Activated B cell treated with CpG ODN at 0.5 μM for 24 hours (primary cell): ENCODE data around the gene OTOP2. TPM values are rescaled to one million over a fixed set of nuclear protein-coding genes. Genes with fewer than 3 reads are reported as not detected.

Source experiments
- ATAC-seq: fragments of 200-7000 bp; cut with Tn5 transposase; one replicate; pipeline ENCODE4 v1.10.0; 2021; ENCODE audit warnings: low read depth, mild to moderate bottlenecking, moderate library complexity
- CTCF ChIA-PET: fragments of 350-600 bp; sonication (Branson Sonifier 250); formaldehyde crosslinking; loops from one replicate; lab custom pipeline; 2021; ENCODE audit warnings: antibody characterized with exemption; lab: Charles Lee
- POLR2A ChIA-PET: fragments of 350-600 bp; sonication (Branson Sonifier 250); formaldehyde crosslinking; loops from one replicate; lab custom pipeline; 2021; ENCODE audit warnings: antibody characterized with exemption; lab: Charles Lee
- DNase-seq: peaks from one replicate; pipeline ENCODE4 v3.0.0; 2022
- H3K27ac Mint-ChIP-seq: one replicate; pipeline ENCODE4 v1.8.0; 2020; ENCODE audit warnings: mixed read lengths
- H3K27me3 Mint-ChIP-seq: one replicate; pipeline ENCODE4 v1.8.0; 2021; ENCODE audit warnings: mixed read lengths
- H3K36me3 Mint-ChIP-seq: one replicate; pipeline ENCODE4 v1.8.0; 2021; ENCODE audit warnings: low read depth, mixed read lengths
- H3K4me1 Mint-ChIP-seq: one replicate; pipeline ENCODE4 v1.8.0; 2021; ENCODE audit warnings: mixed read lengths
- H3K4me3 Mint-ChIP-seq: one replicate; pipeline ENCODE4 v1.8.0; 2020; ENCODE audit warnings: mild to moderate bottlenecking, mixed read lengths
- H3K9me3 Mint-ChIP-seq: one replicate; pipeline ENCODE4 v1.8.0; 2020; ENCODE audit warnings: mixed read lengths
- intact Hi-C: fragments of 100-400 bp; cut with micrococcal nuclease; formaldehyde crosslinking; loops from one replicate; pipeline ENCODE4 v1.15.1; 2024
- total RNA-seq: library from RNA; stranded (reverse); gene quantifications from 2 replicates; pipeline ENCODE4 v1.2.3, GENCODE V29; 2022
- TF ChIP-seq, protein P1 (sequence below): fragments of 200-600 bp; IDR thresholded peaks from one replicate; pipeline ENCODE4 v1.8.0; 2022; ENCODE audit warnings: antibody characterized with exemption, mild to moderate bottlenecking

OTOP2 gene
- total RNA-seq, 1 donor from 2014 or later: not detected

DNA sequence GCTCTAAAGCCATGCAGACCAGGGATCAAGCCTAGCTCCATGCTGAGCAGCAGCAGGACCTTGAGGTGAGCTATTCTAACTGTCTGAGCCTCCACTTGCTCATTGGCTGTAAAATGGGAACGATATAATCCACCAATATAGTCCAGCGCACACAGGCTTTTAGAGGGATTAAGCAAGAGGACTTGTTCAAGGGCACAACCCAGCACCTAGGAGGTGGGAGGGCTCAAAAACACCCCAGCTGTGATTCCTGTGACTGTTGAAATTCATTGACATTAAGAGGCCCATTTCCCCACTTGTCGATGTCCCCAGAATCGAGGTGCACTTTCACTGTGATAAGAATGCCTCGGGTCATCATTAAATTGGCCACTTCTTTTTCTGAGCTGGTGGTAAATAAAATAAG is 5.2 kb upstream of the OTOP2 start:
- DNase-seq: no peak
- intact Hi-C loops: no loop called here
- POLR2A ChIA-PET: no interaction called here
- Mint-ChIP-seq H3K36me3 (no peaks in the 10 kb centered on the region), H3K9me3 (peaks cover 2% of the 10 kb centered on the region), H3K4me1 (peaks cover 10% of the 10 kb centered on the region), H3K27ac (no peak overlapping the region), H3K27me3 (peaks cover 45% of the 10 kb centered on the region), H3K4me3 (no peak overlapping the region)
- TF ChIP-seq, protein P1, sequence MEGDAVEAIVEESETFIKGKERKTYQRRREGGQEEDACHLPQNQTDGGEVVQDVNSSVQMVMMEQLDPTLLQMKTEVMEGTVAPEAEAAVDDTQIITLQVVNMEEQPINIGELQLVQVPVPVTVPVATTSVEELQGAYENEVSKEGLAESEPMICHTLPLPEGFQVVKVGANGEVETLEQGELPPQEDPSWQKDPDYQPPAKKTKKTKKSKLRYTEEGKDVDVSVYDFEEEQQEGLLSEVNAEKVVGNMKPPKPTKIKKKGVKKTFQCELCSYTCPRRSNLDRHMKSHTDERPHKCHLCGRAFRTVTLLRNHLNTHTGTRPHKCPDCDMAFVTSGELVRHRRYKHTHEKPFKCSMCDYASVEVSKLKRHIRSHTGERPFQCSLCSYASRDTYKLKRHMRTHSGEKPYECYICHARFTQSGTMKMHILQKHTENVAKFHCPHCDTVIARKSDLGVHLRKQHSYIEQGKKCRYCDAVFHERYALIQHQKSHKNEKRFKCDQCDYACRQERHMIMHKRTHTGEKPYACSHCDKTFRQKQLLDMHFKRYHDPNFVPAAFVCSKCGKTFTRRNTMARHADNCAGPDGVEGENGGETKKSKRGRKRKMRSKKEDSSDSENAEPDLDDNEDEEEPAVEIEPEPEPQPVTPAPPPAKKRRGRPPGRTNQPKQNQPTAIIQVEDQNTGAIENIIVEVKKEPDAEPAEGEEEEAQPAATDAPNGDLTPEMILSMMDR: no peak
- no peak for ATAC-seq
- CTCF ChIA-PET: no interaction called here

DNA sequence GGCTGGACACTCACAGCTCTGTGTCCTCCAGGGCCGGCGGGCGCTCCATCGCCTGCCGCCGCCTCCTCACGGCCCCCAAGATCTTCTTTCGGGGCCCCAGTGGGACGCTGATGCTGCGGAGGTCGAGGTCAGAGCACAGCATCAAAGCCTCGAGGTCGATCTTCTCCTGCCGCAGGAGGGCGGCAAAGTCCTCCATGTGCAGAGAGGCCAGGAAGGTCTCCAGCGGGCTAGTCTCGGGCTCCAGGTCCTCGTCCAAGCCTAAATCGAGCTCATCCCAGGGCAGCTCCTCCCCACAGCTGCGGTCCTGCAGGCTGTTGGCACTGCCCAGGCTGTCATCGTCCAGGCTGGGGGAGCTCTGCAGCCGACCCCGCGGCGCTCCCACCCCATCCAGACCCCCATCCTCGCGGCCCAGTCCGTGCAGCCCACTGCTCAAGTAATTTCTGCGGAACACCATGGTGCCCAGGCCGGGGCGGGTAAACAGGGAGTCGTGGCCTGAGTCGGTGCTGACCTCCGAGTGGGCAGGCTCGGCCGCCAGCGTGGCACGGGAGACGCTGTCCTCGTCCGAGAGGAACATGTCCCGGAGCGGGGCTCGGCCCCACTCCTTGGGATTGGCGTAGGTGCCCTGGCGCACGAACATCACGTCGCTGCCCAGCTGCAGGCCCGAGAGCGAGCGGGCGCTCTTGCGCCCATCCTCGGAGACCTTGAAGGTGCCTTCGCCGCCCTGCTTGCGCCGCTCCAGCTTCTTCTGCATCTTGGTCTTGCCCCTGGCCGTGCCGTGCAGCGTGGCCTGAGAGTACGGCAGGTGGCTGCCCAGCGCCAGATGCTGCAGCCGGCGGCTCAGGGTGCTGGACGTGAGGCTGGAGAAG is 4.4 kb upstream of the OTOP2 start:
- intact Hi-C loops: loop anchor here (5.0 kb wide), 1 partner anchor 288 kb away; the partner anchor contains the start of gene NUP85
- Mint-ChIP-seq H3K36me3 (no peaks in the 10 kb centered on the region), H3K27ac (no peak overlapping the region), H3K4me1 (peaks cover 14% of the 10 kb centered on the region), H3K4me3 (no peak overlapping the region), H3K9me3 (no peaks in the 10 kb centered on the region), H3K27me3 (peaks cover 43% of the 10 kb centered on the region)
- ATAC-seq (no peak), DNase-seq (no peak)
- CTCF ChIA-PET: no interaction called here
- POLR2A ChIA-PET: no interaction called here
- TF ChIP-seq, protein P1: no peak

DNA sequence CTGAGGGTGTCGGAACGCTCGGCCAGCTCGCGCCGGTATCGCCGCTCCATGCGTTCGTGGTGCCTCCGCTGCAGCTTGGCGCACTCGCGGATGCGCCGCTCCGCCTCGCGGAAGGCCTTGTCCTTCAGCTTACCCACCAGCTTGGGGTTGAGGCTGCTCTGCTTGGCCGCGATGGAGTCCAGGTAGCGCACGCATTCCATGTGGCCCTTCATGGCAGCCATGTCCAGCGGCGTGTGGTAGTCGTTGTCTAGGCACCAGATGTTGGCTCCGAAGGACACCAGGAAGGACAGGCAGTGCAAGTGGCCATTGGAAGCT is 3.8 kb upstream of the OTOP2 start:
- CTCF ChIA-PET: no interaction called here

DNA sequence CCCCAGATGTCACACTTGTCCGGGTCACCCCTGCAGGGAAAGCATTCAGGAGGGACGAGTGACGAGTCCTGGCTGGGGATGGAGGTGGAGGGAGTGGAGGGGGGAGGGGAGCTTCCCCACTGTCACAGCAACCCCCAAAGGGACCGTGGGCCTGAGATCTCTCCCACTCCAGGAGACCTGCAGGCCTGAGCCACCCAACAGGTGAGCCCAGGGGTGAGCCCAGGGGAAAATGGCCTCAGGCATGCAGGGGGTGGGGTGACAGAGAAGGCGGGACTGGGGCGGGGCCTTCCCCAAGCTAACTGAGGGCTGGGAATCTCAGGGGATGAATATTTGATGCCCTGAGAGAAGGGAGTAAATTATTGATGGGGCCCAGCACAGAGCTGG is 3.4 kb upstream of the OTOP2 start:
- CTCF ChIA-PET: no interaction called here
- H3K27ac Mint-ChIP-seq: peak overlapping the region; percentile 35

More for the DNA sequence above, 3.8 kb upstream of the OTOP2 start:
- intact Hi-C loops: loop anchor here (5.0 kb wide), 1 partner anchor 287 kb away; the partner anchor contains the start of gene NUP85
- ATAC-seq (no peak), DNase-seq (no peak)
- H3K9me3 Mint-ChIP-seq: no peaks in the 10 kb centered on the region
- no peak overlapping the region for H3K27ac Mint-ChIP-seq
- TF ChIP-seq, protein P1: no peak
- POLR2A ChIA-PET: no interaction called here
- H3K4me1 Mint-ChIP-seq: peaks cover 19% of the 10 kb centered on the region
- H3K27me3 Mint-ChIP-seq: peaks cover 49% of the 10 kb centered on the region
- no peak overlapping the region for H3K4me3 Mint-ChIP-seq
- H3K36me3 Mint-ChIP-seq: no peaks in the 10 kb centered on the region

More for the DNA sequence above, 3.4 kb upstream of the OTOP2 start:
- ATAC-seq (no peak), DNase-seq (no peak)
- no peaks in the 10 kb centered on the region for H3K36me3 Mint-ChIP-seq
- peaks cover 52% of the 10 kb centered on the region for H3K27me3 Mint-ChIP-seq
- H3K9me3 Mint-ChIP-seq: no peaks in the 10 kb centered on the region
- POLR2A ChIA-PET: no interaction called here
- intact Hi-C loops: loop anchor here (5.0 kb wide), 1 partner anchor 287 kb away; the partner anchor contains the start of gene NUP85
- TF ChIP-seq, protein P1: no peak
- H3K4me1 Mint-ChIP-seq: peaks cover 21% of the 10 kb centered on the region
- H3K4me3 Mint-ChIP-seq: no peak overlapping the region
